ENCODE measurements around the gene HOXB13.
"Not testable (repeated sequence)": the region's sequence is repeated elsewhere in the genome, so short reads cannot be mapped to it uniquely, and the experiment has no call there.

HOXB13 gene

GRCh38 chr17:48725288-48726064 is 3.1 kb downstream of the HOXB13 start:
- DNase-seq = no peak

GRCh38 chr17:48725004-48725287 is 3.6 kb downstream of the HOXB13 start:
- no peak for DNase-seq

- peak; percentile 82 for DNase-seq
Observed at GRCh38 chr17:48724251-48725003, 4.1 kb downstream of the HOXB13 start.

GRCh38 chr17:48723423-48724250 is 4.9 kb downstream of the HOXB13 start:
- DNase-seq = peak; percentile 16

GRCh38 chr17:48722915-48723422 is 5.6 kb downstream of the HOXB13 start, which contains the start of gene PRAC2:
Gene PRAC2, plus strand, starts transcription at chr17:48723185. Its CDS starts 1,226 bp downstream, at chr17:48724411.
- no peak for DNase-seq

- DNase-seq = no peak
Observed at GRCh38 chr17:48722201-48722907, 6.2 kb downstream of the HOXB13 start, which contains the start of gene PRAC1. Gene PRAC1, minus strand, starts transcription at chr17:48722518. Its CDS starts 126 bp downstream, at chr17:48722392.

- DNase-seq = no peak
Observed at GRCh38 chr17:48721009-48721402, 7.5 kb downstream of the HOXB13 start.

GRCh38 chr17:48720266-48721008 is 8.1 kb downstream of the HOXB13 start:
- DNase-seq = no peak

GRCh38 chr17:48719642-48720265 is 8.8 kb downstream of the HOXB13 start:
- no peak for DNase-seq

- DNase-seq = no peak
Observed at GRCh38 chr17:48718761-48719641, 9.5 kb downstream of the HOXB13 start.

- no peak for DNase-seq
Observed at GRCh38 chr17:48718227-48718760, 10.3 kb downstream of the HOXB13 start.

GRCh38 chr17:48717367-48718226 is 11.0 kb downstream of the HOXB13 start:
- DNase-seq = no peak

- DNase-seq = not testable (repeated sequence)
Observed at GRCh38 chr17:48716549-48716948, 12.0 kb downstream of the HOXB13 start.

GRCh38 chr17:48715496-48716399 is 12.8 kb downstream of the HOXB13 start:
- DNase-seq = no peak

- DNase-seq = no peak
Observed at GRCh38 chr17:48711128-48711527, 17.4 kb downstream of the HOXB13 start.

- DNase-seq = no peak
Observed at GRCh38 chr17:48704361-48705248, 23.9 kb downstream of the HOXB13 start.

All from activated CD4-positive, alpha-beta T cell treated with anti-CD3 and anti-CD28 coated beads, Interleukin-10, Interleukin-2, amounts not matched to agents 100 ng/mL and 50 ng/mL, durations not matched to agents 16 hours and 8 hours (primary cell).